Caco-2 (cell line): ENCODE measurements around the gene DYNLT2. TPM values are rescaled to one million over a fixed set of nuclear protein-coding genes. Genes with fewer than 3 reads are reported as not detected.
A peak's percentile ranks its signal among the peaks of the same experiment; 100 is the strongest.

Source experiments
- BruUV-seq: library from RNA; stranded (reverse); fragments of 400-500 nt; replicated peaks from 2 replicates; lab custom pipeline; 2021; lab: Mats Ljungman, UMichigan
- CTCF ChIA-PET: fragments of 300-600 bp; sonication (Branson Sonifier 250); formaldehyde crosslinking; loops from one replicate; lab custom pipeline; 2022; ENCODE audit warnings: antibody characterized with exemption; lab: Charles Lee
- POLR2A ChIA-PET: fragments of 300-600 bp; sonication (Branson Sonifier 250); formaldehyde crosslinking; loops from one replicate; lab custom pipeline; 2022; ENCODE audit warnings: antibody characterized with exemption; lab: Charles Lee
- DNase-seq, 2 experiments: peaks; one replicate each; pipeline versions ENCODE4 v3.0.0 to v3.0.0-alpha.2; 2020 to 2022
- H3K27me3 ChIP-seq: replicated peaks from 2 replicates; pipeline ENCODE4 v1.6.0; 2011; ENCODE audit warnings: low read length; ENCODE audit not compliant: control insufficient read depth, insufficient read depth
- H3K36me3 ChIP-seq: 2 replicates; pipeline ENCODE4 v1.5.1; 2011; ENCODE audit warnings: low read length; ENCODE audit not compliant: control insufficient read depth, insufficient read depth
- H3K4me1 ChIP-seq: fragments of 250-450 bp; sonication (Bioruptor Pico); 2 replicates; pipeline ENCODE4 v1.5.1; 2020; ENCODE audit warnings: mild to moderate bottlenecking
- H3K4me3 ChIP-seq: 2 replicates; pipeline ENCODE4 v1.5.1; 2011; ENCODE audit warnings: low read depth, mild to moderate bottlenecking, control low read depth, low read length
- H3K9me3 ChIP-seq: fragments of 250-450 bp; sonication (Bioruptor Pico); 2 replicates; pipeline ENCODE4 v1.5.1; 2020; ENCODE audit warnings: mild to moderate bottlenecking, moderate library complexity
- H3K27ac Mint-ChIP-seq: one replicate; pipeline ENCODE4 v1.8.0; 2022; ENCODE audit warnings: mixed read lengths; ENCODE audit not compliant: unreplicated experiment
- H3K27me3 Mint-ChIP-seq: one replicate; pipeline ENCODE4 v1.8.0; 2022; ENCODE audit warnings: mixed read lengths; ENCODE audit not compliant: insufficient read depth, unreplicated experiment
- H3K36me3 Mint-ChIP-seq: one replicate; pipeline ENCODE4 v1.8.0; 2022; ENCODE audit warnings: mild to moderate bottlenecking, mixed read lengths; ENCODE audit not compliant: insufficient read depth, unreplicated experiment
- H3K4me1 Mint-ChIP-seq: one replicate; pipeline ENCODE4 v1.8.0; 2022; ENCODE audit warnings: low read depth, mixed read lengths; ENCODE audit not compliant: unreplicated experiment
- H3K4me3 Mint-ChIP-seq: one replicate; pipeline ENCODE4 v1.8.0; 2022; ENCODE audit warnings: mild to moderate bottlenecking, moderate library complexity, mixed read lengths; ENCODE audit not compliant: unreplicated experiment
- H3K9me3 Mint-ChIP-seq: one replicate; pipeline ENCODE4 v1.8.0; 2022; ENCODE audit warnings: mixed read lengths; ENCODE audit not compliant: unreplicated experiment
- CTCF ChIP-seq, 2 experiments: fragments of 200-600 bp in 1 of 2; IDR thresholded peaks; 1 replicate in 1 of 2; 2 replicates in 1 of 2; pipeline versions ENCODE4 v1.5.1 to v1.8.0; 2011 to 2022; ENCODE audit warnings: antibody characterized with exemption in 1 of 2, control low read depth in 1 of 2, inconsistent platforms in 1 of 2, low read depth in 1 of 2, low read length in 1 of 2, mild to moderate bottlenecking in 1 of 2, moderate library complexity in 1 of 2; ENCODE audit not compliant: insufficient read depth in 1 of 2, severe bottlenecking in 1 of 2, unreplicated experiment in 1 of 2
- intact Hi-C: fragments of 100-400 bp; cut with micrococcal nuclease; formaldehyde crosslinking; loops from one replicate; pipeline ENCODE4 v1.10.0; 2022; ENCODE audit not compliant: unreplicated experiment
- total RNA-seq: library from RNA; stranded (reverse); gene quantifications from 2 replicates; pipeline ENCODE4 v1.2.3, GENCODE V29; 2022

Gene DYNLT2
- total RNA-seq, 1 experiment from 2014 or later: 2.4 TPM

- Mint-ChIP-seq H3K4me3 (peak overlapping the region; percentile 77), H3K9me3 (no peaks in the 10 kb centered on the region), H3K4me1 (peaks cover 15% of the 10 kb centered on the region), H3K27me3 (no peaks in the 10 kb centered on the region), H3K36me3 (peaks cover 18% of the 10 kb centered on the region), H3K27ac (peak overlapping the region; percentile 83)
- no peak for DNase-seq
- H3K4me1 ChIP-seq: peaks cover 18% of the 10 kb centered on the region
- no peak overlapping the region for H3K4me3 ChIP-seq
- H3K27me3 ChIP-seq: no peaks in the 10 kb centered on the region
- H3K9me3 ChIP-seq: no peaks in the 10 kb centered on the region
- BruUV-seq: no TSS peak
- intact Hi-C loops: no loop called here
- TF ChIP-seq CTCF (IDR thresholded peaks at IDR 0.05; ENCODE audit: insufficient read depth in 1 of 2, low read depth in 1 of 2, low read length in 1 of 2, severe bottlenecking in 1 of 2, unreplicated experiment in 1 of 2): no peak
- CTCF ChIA-PET: no interaction called here
- POLR2A ChIA-PET: interaction anchor here (1.2 to 1.4 kb wide), 2 partner anchors 16 to 26 kb away, joined by 6 to 14 read pairs; partner anchors contain the start of genes DYNLT2 and ERMARD
- H3K36me3 ChIP-seq: no peaks in the 10 kb centered on the region
These were observed 25.3 kb downstream of the DYNLT2 start for GRCh38 chr6:169726049-169726400.

DNA sequence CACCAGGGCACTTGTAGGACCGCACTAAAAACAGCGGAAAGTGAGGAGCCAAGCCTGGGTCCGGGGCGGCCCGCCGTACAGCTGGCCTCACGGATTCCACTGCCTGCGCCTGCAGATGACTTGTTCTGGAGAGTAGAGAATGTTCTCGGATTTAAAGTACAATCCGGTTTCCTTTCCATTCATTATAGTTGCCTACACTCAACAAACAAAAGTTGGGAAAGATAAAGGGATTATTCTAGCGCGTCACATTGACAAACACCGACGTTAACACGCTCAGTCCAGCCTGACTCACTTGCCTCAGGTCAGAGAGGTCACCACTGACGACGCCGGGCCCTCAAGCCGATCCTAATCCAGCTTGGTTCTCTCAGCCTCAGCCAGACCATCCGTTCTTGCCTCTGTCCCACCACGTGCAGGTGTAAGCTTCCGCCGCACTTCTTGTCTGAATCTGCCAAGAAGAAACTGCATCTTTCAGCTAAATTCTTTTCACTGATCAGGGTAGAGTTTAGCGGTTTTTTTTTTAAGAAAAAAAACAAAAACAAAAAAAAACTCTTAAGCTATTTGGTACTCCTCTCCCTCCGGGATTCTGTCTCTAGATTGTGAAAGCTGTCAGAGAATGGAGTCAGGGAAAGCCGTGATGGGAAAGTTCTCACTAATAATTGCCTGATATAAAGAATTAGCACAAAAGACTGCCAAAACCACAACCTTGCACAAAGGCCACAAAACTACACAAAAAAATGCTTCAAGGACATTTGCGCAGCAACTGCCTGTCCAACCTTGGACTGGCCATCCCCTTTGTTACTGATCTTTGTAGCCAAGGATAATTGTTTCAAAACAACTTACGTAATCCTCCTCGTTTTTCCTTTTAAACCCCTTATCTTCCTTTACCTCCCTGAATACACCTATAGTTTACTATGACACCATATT lies 26.0 kb downstream of the DYNLT2 start:
- intact Hi-C loops: loop anchor here (1.0 kb wide), 1 partner anchor 26 kb away; the partner anchor contains the start of genes DYNLT2 and ERMARD
- Mint-ChIP-seq H3K9me3 (no peaks in the 10 kb centered on the region), H3K36me3 (peaks cover 21% of the 10 kb centered on the region), H3K27ac (peak overlapping the region; percentile 83), H3K4me3 (peak overlapping the region; percentile 77), H3K4me1 (peaks cover 17% of the 10 kb centered on the region), H3K27me3 (no peaks in the 10 kb centered on the region)
- Histone ChIP-seq H3K27me3 (no peaks in the 10 kb centered on the region), H3K36me3 (no peaks in the 10 kb centered on the region), H3K4me1 (peaks cover 18% of the 10 kb centered on the region), H3K9me3 (no peaks in the 10 kb centered on the region), H3K4me3 (peak overlapping the region; percentile 77)
- TF ChIP-seq CTCF (IDR thresholded peaks at IDR 0.05; ENCODE audit: insufficient read depth in 1 of 2, low read depth in 1 of 2, low read length in 1 of 2, severe bottlenecking in 1 of 2, unreplicated experiment in 1 of 2): no peak
- CTCF ChIA-PET: no interaction called here
- TSS peak; percentile 46 for BruUV-seq
- peak; percentile 78 to 83 for DNase-seq
- POLR2A ChIA-PET: interaction anchor here (0.6 to 1.4 kb wide), 3 partner anchors 15 to 1789 kb away, joined by 3 to 14 read pairs (median 6); partner anchors contain the start of genes DYNLT2 and ERMARD

- no peaks in the 10 kb centered on the region for H3K36me3 ChIP-seq
- Mint-ChIP-seq H3K27me3 (no peaks in the 10 kb centered on the region), H3K27ac (peak within 1 kb of the TSS; percentile 83), H3K9me3 (no peaks in the 10 kb centered on the region), H3K36me3 (peaks cover 26% of the 10 kb centered on the region), H3K4me1 (peaks cover 20% of the 10 kb centered on the region), H3K4me3 (peak within 1 kb of the TSS; percentile 89)
- no peaks in the 10 kb centered on the region for H3K9me3 ChIP-seq
- intact Hi-C loops: loop anchor here (1.0 to 5.0 kb wide), 2 partner anchors 27 to 558 kb away; partner anchors contain the start of genes DYNLT2 and ERMARD
- no peak for TF ChIP-seq CTCF (IDR thresholded peaks at IDR 0.05; ENCODE audit: insufficient read depth in 1 of 2, low read depth in 1 of 2, low read length in 1 of 2, severe bottlenecking in 1 of 2, unreplicated experiment in 1 of 2)
- peaks cover 18% of the 10 kb centered on the region for H3K4me1 ChIP-seq
- H3K27me3 ChIP-seq: no peaks in the 10 kb centered on the region
- ChIA-PET POLR2A (interaction anchor here (1.2 to 1.4 kb wide), 2 partner anchors 14 to 27 kb away, joined by 6 to 14 read pairs; partner anchors contain the start of genes DYNLT2 and ERMARD), CTCF (no interaction called here)
- H3K4me3 ChIP-seq: peak within 1 kb of the TSS; percentile 77
- no TSS peak for BruUV-seq
- DNase-seq: peak; percentile 64 to 79
These were observed 26.8 kb downstream of the DYNLT2 start, which contains the start of gene PHF10 for GRCh38 chr6:169724494-169725124. PHF10 (minus strand) TSS chr6:169724500; CDS start chr6:169723931, 569 bp downstream.
